ENCODE measurements around the gene HOOK1.

The HOOK1 gene

GRCh38 chr1:59767119-59767518 lies 47.6 kb upstream of the HOOK1 start:
- no peak overlapping the region for H2AFZ ChIP-seq (ENCODE audit: low read length)
- H3K4me2 ChIP-seq (ENCODE audit: low read depth, low read length): no peak overlapping the region
- no peaks in the 10 kb centered on the region for H3K27me3 ChIP-seq (replicated peaks; ENCODE audit: insufficient read depth, low read length)

GRCh38 chr1:59768792-59769735 lies 45.7 kb upstream of the HOOK1 start:
- H3K27me3 ChIP-seq (replicated peaks; ENCODE audit: insufficient read depth, low read length): no peaks in the 10 kb centered on the region
- H4K20me1 ChIP-seq (ENCODE audit: insufficient read depth, low read length): no peaks in the 10 kb centered on the region
- peak; percentile 8 for DNase-seq
- H3K27ac ChIP-seq (ENCODE audit: low read length): no peak overlapping the region
- no peak overlapping the region for H3K9ac ChIP-seq (ENCODE audit: low read length)
- H3K9me3 ChIP-seq (replicated peaks; ENCODE audit: insufficient read depth, low read length): no peaks in the 10 kb centered on the region
- H3K36me3 ChIP-seq (replicated peaks; ENCODE audit: insufficient read depth, low read length): no peaks in the 10 kb centered on the region
- no peak overlapping the region for H2AFZ ChIP-seq (ENCODE audit: low read length)
- no peaks in the 10 kb centered on the region for H3K9me2 ChIP-seq (replicated peaks; ENCODE audit: insufficient read depth, low read length)
- H3K4me1 ChIP-seq (ENCODE audit: low read length): peaks cover 24% of the 10 kb centered on the region
- no peak overlapping the region for H3K4me2 ChIP-seq (ENCODE audit: low read depth, low read length)
- H3K4me3 ChIP-seq (ENCODE audit: low read length): no peak overlapping the region
- no peaks in the 10 kb centered on the region for H3K79me2 ChIP-seq (ENCODE audit: low read length)
- no peaks in the 10 kb centered on the region for H3F3A ChIP-seq (ENCODE audit: insufficient read depth, low read length)
- TF ChIP-seq CTCF (IDR thresholded peaks at IDR 0.05; ENCODE audit: low read length) (no peak), EZH2 (optimal IDR thresholded peaks at IDR 0.05; ENCODE audit: low read depth, low read length) (no peak), EZH2phosphoT487 (IDR thresholded peaks at IDR 0.05; ENCODE audit: low read length) (no peak)

More at GRCh38 chr1:59767119-59767518, 47.6 kb upstream of the HOOK1 start:
- Histone ChIP-seq H3K9me2 (replicated peaks; ENCODE audit: insufficient read depth, low read length) (no peaks in the 10 kb centered on the region), H3K9me3 (replicated peaks; ENCODE audit: insufficient read depth, low read length) (no peaks in the 10 kb centered on the region), H4K20me1 (ENCODE audit: insufficient read depth, low read length) (no peaks in the 10 kb centered on the region), H3F3A (ENCODE audit: insufficient read depth, low read length) (no peaks in the 10 kb centered on the region), H3K36me3 (replicated peaks; ENCODE audit: insufficient read depth, low read length) (no peaks in the 10 kb centered on the region), H3K4me3 (ENCODE audit: low read length) (no peak overlapping the region), H3K4me1 (ENCODE audit: low read length) (peaks cover 30% of the 10 kb centered on the region), H3K9ac (ENCODE audit: low read length) (no peak overlapping the region), H3K27ac (ENCODE audit: low read length) (no peak overlapping the region), H3K79me2 (ENCODE audit: low read length) (no peaks in the 10 kb centered on the region)
- TF ChIP-seq CTCF (IDR thresholded peaks at IDR 0.05; ENCODE audit: low read length): no peak
- TF ChIP-seq EZH2 (optimal IDR thresholded peaks at IDR 0.05; ENCODE audit: low read depth, low read length): no peak
- TF ChIP-seq EZH2phosphoT487 (IDR thresholded peaks at IDR 0.05; ENCODE audit: low read length): no peak
- no peak for DNase-seq

- H3K27ac ChIP-seq (ENCODE audit: low read length): no peak overlapping the region
- no peaks in the 10 kb centered on the region for H3K9me3 ChIP-seq (replicated peaks; ENCODE audit: insufficient read depth, low read length)
- H3K9ac ChIP-seq (ENCODE audit: low read length): no peak overlapping the region
- H3K79me2 ChIP-seq (ENCODE audit: low read length): no peaks in the 10 kb centered on the region
- H3K4me2 ChIP-seq (ENCODE audit: low read depth, low read length): no peak overlapping the region
- H4K20me1 ChIP-seq (ENCODE audit: insufficient read depth, low read length): no peaks in the 10 kb centered on the region
- no peaks in the 10 kb centered on the region for H3K27me3 ChIP-seq (replicated peaks; ENCODE audit: insufficient read depth, low read length)
- no peak overlapping the region for H2AFZ ChIP-seq (ENCODE audit: low read length)
- H3F3A ChIP-seq (ENCODE audit: insufficient read depth, low read length): no peaks in the 10 kb centered on the region
- no peak for DNase-seq
- H3K36me3 ChIP-seq (replicated peaks; ENCODE audit: insufficient read depth, low read length): no peaks in the 10 kb centered on the region
- no peaks in the 10 kb centered on the region for H3K9me2 ChIP-seq (replicated peaks; ENCODE audit: insufficient read depth, low read length)
- H3K4me3 ChIP-seq (ENCODE audit: low read length): no peak overlapping the region
- peaks cover 24% of the 10 kb centered on the region for H3K4me1 ChIP-seq (ENCODE audit: low read length)
- no peak for TF ChIP-seq EZH2phosphoT487 (IDR thresholded peaks at IDR 0.05; ENCODE audit: low read length)
- no peak for TF ChIP-seq CTCF (IDR thresholded peaks at IDR 0.05; ENCODE audit: low read length)
- no peak for TF ChIP-seq EZH2 (optimal IDR thresholded peaks at IDR 0.05; ENCODE audit: low read depth, low read length)
Measured at GRCh38 chr1:59769736-59770095, 45.0 kb upstream of the HOOK1 start.
